Endothelial cell of umbilical vein (primary cell): ENCODE data around the gene ITPR1. TPM values are rescaled to one million over a fixed set of nuclear protein-coding genes. Genes with fewer than 3 reads are reported as not detected.

ENCODE experiments used
- BruUV-seq: library from RNA; stranded (reverse); fragments of 400-500 nt; replicated peaks from 2 replicates; lab custom pipeline; 2021; lab: Mats Ljungman, UMichigan
- CTCF ChIA-PET: fragments of 300-600, 350-600 bp; sonication (Branson Sonifier 250); formaldehyde crosslinking; loops from one replicate; lab custom pipeline; 2021; ENCODE audit warnings: antibody characterized with exemption, inconsistent platforms; lab: Charles Lee
- POLR2A ChIA-PET: fragments of 300-600, 350-600 bp; sonication (Branson Sonifier 250); formaldehyde crosslinking; loops from one replicate; lab custom pipeline; 2021; ENCODE audit warnings: antibody characterized with exemption, inconsistent platforms; lab: Charles Lee
- DNase-seq: peaks from one replicate; pipeline ENCODE4 v3.0.0-alpha.2; 2011; ENCODE audit warnings: low read depth, low spot score
- FAIRE-seq: peaks from 2 replicates; lab custom pipeline; 2011; peaks lifted over from hg19 to GRCh38; lab: Jason Lieb, UNC
- H2AFZ ChIP-seq: 2 replicates; pipeline ENCODE4 v1.6.0; 2012; ENCODE audit warnings: low read depth, low read length, control low read depth, inconsistent platforms
- H3K27ac ChIP-seq: 2 replicates; pipeline ENCODE4 v1.5.1; 2011; ENCODE audit warnings: low read depth, mild to moderate bottlenecking, control low read depth, low read length, moderate library complexity; ENCODE audit not compliant: insufficient read depth
- H3K27me3 ChIP-seq, 2 experiments: 2 replicates each; pipeline versions ENCODE4 v1.6.0 to v1.6.1; 2011; ENCODE audit warnings: low read length in 2 of 2, mixed read lengths in 1 of 2; ENCODE audit not compliant: control insufficient read depth in 2 of 2, insufficient read depth in 2 of 2
- H3K36me3 ChIP-seq, 2 experiments: 2 replicates in 1 of 2; 3 replicates in 1 of 2; pipeline ENCODE4 v1.5.1; 2011; ENCODE audit warnings: low read length in 2 of 2, mild to moderate bottlenecking in 1 of 2, moderate library complexity in 1 of 2; ENCODE audit not compliant: control insufficient read depth in 2 of 2, insufficient read depth in 2 of 2; ENCODE audit errors: extremely low read depth in 1 of 2
- H3K4me1 ChIP-seq: 3 replicates; pipeline ENCODE4 v1.5.1; 2011; ENCODE audit warnings: mild to moderate bottlenecking, low read length; ENCODE audit not compliant: control insufficient read depth, insufficient read depth; ENCODE audit errors: extremely low read depth
- H3K4me2 ChIP-seq: 2 replicates; pipeline ENCODE4 v1.6.1; 2011; ENCODE audit warnings: low read length, control low read depth, mixed read lengths; ENCODE audit not compliant: insufficient read depth
- H3K4me3 ChIP-seq, 3 experiments: fragments of 200-600 bp in 1 of 3; sonication (generic), shearing (Covaris generic) in 1 of 3; replicated peaks in 1 of 3; 2 replicates each; pipeline ENCODE4 v1.5.1; 2011 to 2016; ENCODE audit warnings: control low read depth in 3 of 3, low read length in 3 of 3, mild to moderate bottlenecking in 2 of 3, inconsistent platforms in 1 of 3, low read depth in 1 of 3, moderate library complexity in 1 of 3; ENCODE audit not compliant: insufficient read depth in 1 of 3
- H3K79me2 ChIP-seq: 2 replicates; pipeline ENCODE4 v1.6.0; 2012; ENCODE audit warnings: low read length, inconsistent platforms; ENCODE audit not compliant: control insufficient read depth, insufficient read depth
- H3K9ac ChIP-seq: replicated peaks from 2 replicates; pipeline ENCODE3; 2011; ENCODE audit warnings: low read length, control low read depth; ENCODE audit not compliant: insufficient read depth; ENCODE audit errors: extremely low read depth
- H3K9me1 ChIP-seq: replicated peaks from 3 replicates; pipeline ENCODE4 v1.6.0; 2011; ENCODE audit warnings: mild to moderate bottlenecking, low read length; ENCODE audit not compliant: control insufficient read depth, insufficient read depth; ENCODE audit errors: extremely low read depth
- H3K9me3 ChIP-seq: replicated peaks from 2 replicates; pipeline ENCODE4 v1.5.1; 2012; ENCODE audit warnings: low read length, inconsistent platforms; ENCODE audit not compliant: control insufficient read depth, insufficient read depth
- H4K20me1 ChIP-seq: replicated peaks from 2 replicates; pipeline ENCODE3; 2011; ENCODE audit warnings: mild to moderate bottlenecking, low read length; ENCODE audit not compliant: control insufficient read depth, insufficient read depth; ENCODE audit errors: extremely low read depth
- CTCF ChIP-seq, 2 donors: IDR thresholded peaks; 1 replicate in 1 of 2; 2 replicates in 1 of 2; pipeline ENCODE4 v1.5.1; 2011; ENCODE audit warnings: low read length in 2 of 2, mild to moderate bottlenecking in 2 of 2, moderate library complexity in 2 of 2, control low read depth in 1 of 2, inconsistent platforms in 1 of 2, low read depth in 1 of 2; ENCODE audit not compliant: insufficient read depth in 1 of 2; ENCODE audit errors: extremely low read depth in 1 of 2
- EZH2 ChIP-seq: IDR thresholded peaks from 2 replicates; pipeline ENCODE4 v1.6.1; 2012; ENCODE audit warnings: borderline replicate concordance, low read depth, mild to moderate bottlenecking, moderate library complexity, low read length, inconsistent platforms; ENCODE audit not compliant: severe bottlenecking
- FOS ChIP-seq: IDR thresholded peaks from 2 replicates; pipeline ENCODE4 v1.6.1; 2011; ENCODE audit warnings: mild to moderate bottlenecking, low read length, moderate library complexity, borderline replicate concordance; ENCODE audit not compliant: insufficient read depth
- GATA2 ChIP-seq: IDR thresholded peaks from 2 replicates; pipeline ENCODE4 v1.7.0; 2011; ENCODE audit warnings: low read depth, mild to moderate bottlenecking, moderate library complexity, mixed read lengths, low read length; ENCODE audit not compliant: insufficient read length, insufficient read depth
- JUN ChIP-seq: IDR thresholded peaks from 2 replicates; pipeline ENCODE4 v1.6.1; 2011; ENCODE audit warnings: borderline replicate concordance, low read depth; ENCODE audit not compliant: insufficient read length, insufficient read depth
- MAX ChIP-seq: IDR thresholded peaks from 2 replicates; pipeline ENCODE4 v1.6.1; 2011; ENCODE audit not compliant: insufficient read depth, insufficient read length
- MYC ChIP-seq: IDR thresholded peaks from one replicate; pipeline ENCODE4 v1.6.1; 2011; ENCODE audit warnings: mild to moderate bottlenecking, low read depth, low read length
- POLR2A ChIP-seq: IDR thresholded peaks from 2 replicates; pipeline ENCODE4 v1.6.1; 2012; ENCODE audit warnings: low read depth, mild to moderate bottlenecking, control low read depth, low read length
- POLR2AphosphoS5 ChIP-seq: IDR thresholded peaks from 2 replicates; pipeline ENCODE4 v1.6.1; 2012; ENCODE audit warnings: low read depth, mild to moderate bottlenecking, control low read depth, low read length, moderate library complexity; ENCODE audit not compliant: insufficient read depth
- dilution Hi-C: fragments of 300-500 bp; cut with MboI; formaldehyde crosslinking; loops from one replicate; pipeline ENCODE4 v1.15.0; 2019; ENCODE audit warnings: low sequenced_read_pairs; ENCODE audit not compliant: extremely low pct_ligation_motif_present
- intact Hi-C: fragments of 100-400 bp; cut with micrococcal nuclease; formaldehyde crosslinking; loops from one replicate; pipeline ENCODE4 v1.10.0; 2022
- polyA plus RNA-seq, 4 experiments: library from polyadenylated mRNA; depleted of rRNA in 3 of 4; stranded (reverse) in 3 of 4; unstranded in 1 of 4; fragments of >200 nt; gene quantifications; 2 replicates each; pipeline versions ENCODE4 v1.2.1 to v1.2.3, GENCODE V29; 2011 to 2012; ENCODE audit warnings: missing spikeins in 1 of 4
- total RNA-seq: library from RNA; stranded (reverse); gene quantifications from 2 replicates; pipeline ENCODE4 v1.2.3, GENCODE V29; 2021

The ITPR1 gene
- total and polyA plus RNA-seq, 2 donors (not counting 3 experiments of a cell fraction or from before 2014, with no cell fraction given): 5.1 to 16.1 TPM

GRCh38 chr3:4791358-4791757 lies 298.2 kb downstream of the ITPR1 start:
- BruUV-seq: no TSS peak
- POLR2A ChIA-PET: no interaction called here
- H3K9ac ChIP-seq: no peak overlapping the region
- TF ChIP-seq GATA2 (no peak), POLR2A (no peak), POLR2AphosphoS5 (no peak), CTCF (IDR thresholded peaks at IDR 0.05; ENCODE audit: extremely low read depth in 1 of 2, insufficient read depth in 1 of 2, low read depth in 1 of 2, low read length in 2 of 2) (no peak), MAX (no peak), FOS (no peak), JUN (no peak), MYC (no peak), EZH2 (no peak)
- FAIRE-seq: no peak
- CTCF ChIA-PET: no interaction called here
- no peaks in the 10 kb centered on the region for H3K9me3 ChIP-seq
- H3K4me1 ChIP-seq: no peaks in the 10 kb centered on the region
- H3K27me3 ChIP-seq: no peaks in the 10 kb centered on the region
- H4K20me1 ChIP-seq: no peaks in the 10 kb centered on the region
- DNase-seq: no peak
- H3K36me3 ChIP-seq: no peaks in the 10 kb centered on the region
- no peak overlapping the region for H3K4me2 ChIP-seq
- intact Hi-C loops: no loop called here
- no peak overlapping the region for H3K4me3 ChIP-seq
- dilution Hi-C loops: no loop called here
- no peak overlapping the region for H2AFZ ChIP-seq
- H3K9me1 ChIP-seq: no peaks in the 10 kb centered on the region
- no peak overlapping the region for H3K27ac ChIP-seq
- H3K79me2 ChIP-seq: no peaks in the 10 kb centered on the region
